ENCODE data around the gene TAS2R4.
"Not testable (repeated sequence)": the region's sequence is repeated elsewhere in the genome, so short reads cannot be mapped to it uniquely, and the experiment has no call there.

The TAS2R4 gene, protein sequence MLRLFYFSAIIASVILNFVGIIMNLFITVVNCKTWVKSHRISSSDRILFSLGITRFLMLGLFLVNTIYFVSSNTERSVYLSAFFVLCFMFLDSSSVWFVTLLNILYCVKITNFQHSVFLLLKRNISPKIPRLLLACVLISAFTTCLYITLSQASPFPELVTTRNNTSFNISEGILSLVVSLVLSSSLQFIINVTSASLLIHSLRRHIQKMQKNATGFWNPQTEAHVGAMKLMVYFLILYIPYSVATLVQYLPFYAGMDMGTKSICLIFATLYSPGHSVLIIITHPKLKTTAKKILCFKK

DNA sequence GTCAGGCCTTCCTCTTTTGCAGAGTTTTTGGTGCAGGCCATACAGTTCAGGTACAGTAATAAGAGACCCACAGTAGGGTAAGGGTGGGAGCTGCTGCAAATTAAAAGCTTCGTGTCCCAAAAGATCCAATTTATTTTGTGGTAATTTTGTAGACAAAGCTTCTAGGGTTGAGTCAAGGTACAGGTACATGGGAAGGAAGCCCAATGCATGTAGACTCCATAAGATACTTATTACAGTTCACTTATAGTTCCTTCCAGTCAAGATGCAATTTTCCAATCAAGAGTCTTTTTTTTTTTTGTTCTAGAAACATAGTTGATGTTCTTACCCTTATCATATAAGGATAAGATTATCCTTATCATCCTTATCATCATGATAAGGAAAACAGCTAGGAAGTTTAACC lies at the start of gene TAS2R4:
Gene TAS2R4, plus strand, starts transcription at position 301 of the 400 bp plus-strand sequence. CDS start 1,815 bp downstream, outside the sequence.
- Histone ChIP-seq H3K36me3 (ENCODE audit: control insufficient read depth, insufficient read depth, low read length) (peaks cover 8% of the 10 kb centered on the region), H3K9ac (ENCODE audit: low read depth, low read length) (no peak within 1 kb of the TSS), H3K4me1 (ENCODE audit: control insufficient read depth, insufficient read depth, low read length) (no peaks in the 10 kb centered on the region), H3K4me3 (ENCODE audit: low read depth, low read length) (no peak within 1 kb of the TSS), H3K9me3 (ENCODE audit: control insufficient read depth, insufficient read depth, low read length) (peaks cover 10% of the 10 kb centered on the region), H3K27me3 (ENCODE audit: control insufficient read depth, insufficient read depth, low read length) (no peaks in the 10 kb centered on the region)

DNA sequence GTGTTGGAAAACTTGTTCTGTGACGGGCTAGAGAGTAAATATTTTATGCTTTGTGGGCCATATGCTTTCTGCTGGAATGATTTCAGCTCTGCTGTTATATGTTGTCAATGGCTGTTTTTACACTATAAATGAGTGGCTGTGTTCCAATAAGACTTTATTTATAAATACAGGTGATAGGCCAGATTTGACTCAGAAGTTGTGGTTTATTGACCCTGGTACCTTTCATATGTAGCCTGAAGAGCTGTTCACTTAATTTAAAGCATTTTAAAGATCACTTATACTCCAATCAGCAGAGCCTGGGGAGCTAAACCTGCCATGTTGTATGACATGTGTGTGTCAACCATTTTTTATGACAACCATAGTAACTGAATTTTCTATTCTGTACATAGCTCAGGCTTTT lies 47.5 kb upstream of the TAS2R4 start:
- H3K9me3 ChIP-seq (ENCODE audit: control insufficient read depth, insufficient read depth, low read length): no peaks in the 10 kb centered on the region
- H3K27me3 ChIP-seq (ENCODE audit: control insufficient read depth, insufficient read depth, low read length): peaks cover 3% of the 10 kb centered on the region
- H3K9ac ChIP-seq (ENCODE audit: low read depth, low read length): no peak overlapping the region
- no peaks in the 10 kb centered on the region for H3K4me1 ChIP-seq (ENCODE audit: control insufficient read depth, insufficient read depth, low read length)
- no peak overlapping the region for H3K4me3 ChIP-seq (ENCODE audit: low read depth, low read length)
- no peaks in the 10 kb centered on the region for H3K36me3 ChIP-seq (ENCODE audit: control insufficient read depth, insufficient read depth, low read length)

DNA sequence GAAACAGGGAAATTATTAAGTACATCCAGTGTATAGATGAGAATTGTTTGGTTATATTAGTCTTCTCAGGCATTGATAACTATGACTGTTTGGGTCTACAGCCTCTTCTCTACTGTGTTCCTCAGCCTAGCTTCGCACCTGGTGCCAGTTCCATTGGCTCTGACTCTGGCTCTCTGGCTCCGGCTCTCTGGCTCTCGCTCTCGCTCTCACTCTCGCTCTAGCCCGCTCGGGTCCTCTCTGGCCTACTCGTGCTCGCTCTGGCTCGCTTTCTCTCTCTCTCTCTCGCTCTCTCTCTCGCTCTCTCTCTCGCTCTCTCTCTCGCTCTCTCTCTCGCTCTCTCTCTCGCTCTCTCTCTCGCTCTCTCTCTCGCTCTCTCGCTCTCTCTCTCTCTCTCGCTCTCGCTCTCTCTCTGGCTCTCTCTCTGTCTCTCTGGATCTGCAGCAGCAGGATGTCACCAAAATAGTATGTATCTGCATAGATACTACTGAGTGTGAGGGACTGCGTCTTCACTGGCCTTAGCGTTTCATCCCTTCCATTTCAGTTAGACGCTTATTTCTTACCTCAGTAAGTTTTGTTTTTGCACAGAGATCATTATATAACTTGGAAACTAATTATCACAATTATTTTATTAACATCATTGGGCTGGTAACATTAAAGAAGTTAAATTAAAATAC lies 44.9 kb upstream of the TAS2R4 start:
- H3K27me3 ChIP-seq (ENCODE audit: control insufficient read depth, insufficient read depth, low read length): peaks cover 3% of the 10 kb centered on the region
- H3K4me1 ChIP-seq (ENCODE audit: control insufficient read depth, insufficient read depth, low read length): no peaks in the 10 kb centered on the region
- no peak overlapping the region for H3K9ac ChIP-seq (ENCODE audit: low read depth, low read length)
- no peaks in the 10 kb centered on the region for H3K36me3 ChIP-seq (ENCODE audit: control insufficient read depth, insufficient read depth, low read length)
- peak overlapping the region; percentile 8 for H3K4me3 ChIP-seq (ENCODE audit: low read depth, low read length)
- H3K9me3 ChIP-seq (ENCODE audit: control insufficient read depth, insufficient read depth, low read length): no peaks in the 10 kb centered on the region

DNA sequence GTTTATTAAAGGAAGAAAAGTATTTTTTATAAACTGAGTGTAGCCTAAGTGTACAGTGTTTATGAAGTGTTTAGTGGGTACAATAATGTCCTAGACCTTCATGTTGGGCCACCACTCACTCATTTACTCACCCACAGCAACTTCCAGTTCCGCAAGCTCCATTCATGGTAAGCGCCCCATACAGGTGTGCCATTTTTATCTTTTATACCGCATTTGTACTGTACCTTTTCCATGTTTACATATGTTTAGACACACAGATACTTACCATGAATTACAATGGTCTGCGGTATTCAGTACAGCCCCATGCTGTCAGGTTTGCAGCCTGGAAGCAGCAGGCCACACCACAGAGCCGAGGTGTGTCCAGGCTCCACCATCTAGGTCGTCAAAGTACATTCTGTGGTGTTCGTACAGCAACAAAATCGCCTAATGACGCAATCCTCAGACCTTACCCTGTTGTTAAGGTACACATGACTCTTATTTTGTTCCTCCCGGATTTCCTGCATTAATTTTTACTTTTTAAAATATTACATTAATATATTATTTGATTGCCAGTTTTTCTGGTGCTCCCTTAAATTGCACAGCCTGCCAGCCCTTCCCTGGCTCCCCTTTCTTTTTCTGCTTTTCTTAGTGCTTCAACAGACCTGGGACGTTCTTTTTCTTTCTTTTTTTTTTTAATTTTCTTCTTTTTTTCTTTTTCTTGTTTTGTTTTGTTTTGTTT lies 39.2 kb upstream of the TAS2R4 start:
- Histone ChIP-seq H3K4me3 (ENCODE audit: low read depth, low read length) (peak overlapping the region; percentile 97), H3K9ac (ENCODE audit: low read depth, low read length) (no peak overlapping the region)

DNA sequence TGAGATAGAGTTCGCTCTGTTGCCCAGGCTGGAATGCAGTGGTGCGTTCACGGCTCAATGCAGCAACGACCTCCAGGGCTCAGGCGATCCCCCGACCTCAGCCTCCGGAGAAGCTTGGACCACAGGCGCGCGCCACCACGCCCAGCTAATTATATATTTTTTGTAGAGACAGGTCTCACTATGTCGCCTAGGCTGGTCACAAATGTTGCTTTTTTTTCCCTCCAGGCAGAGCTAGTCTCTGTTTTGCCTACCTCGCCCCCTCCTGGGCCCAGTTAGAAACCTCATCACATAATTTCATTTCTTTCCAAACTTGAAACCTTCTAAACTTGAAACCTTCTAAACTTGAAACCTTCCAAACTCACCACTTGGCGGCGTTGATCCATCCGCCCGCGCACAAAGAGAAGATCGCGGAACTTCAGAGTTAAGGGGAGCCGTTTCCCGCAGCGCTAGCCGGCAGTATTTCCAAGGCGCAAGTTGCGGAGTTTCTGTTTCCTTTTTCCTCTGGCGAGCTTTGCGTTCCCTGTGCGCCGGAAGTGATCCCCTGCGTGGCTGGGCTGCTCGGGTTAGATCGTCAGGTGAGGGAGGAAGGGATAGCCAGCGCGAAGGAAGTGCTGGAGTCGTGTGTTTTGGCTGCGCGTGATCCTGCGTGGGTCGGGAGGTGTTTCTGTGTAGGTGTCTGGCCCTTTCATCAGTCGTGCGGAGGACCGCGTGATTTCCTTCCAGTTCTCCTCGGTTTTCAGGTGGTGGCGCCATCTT lies 38.5 kb upstream of the TAS2R4 start, which contains the start of gene SSBP1:
Gene SSBP1, plus strand, starts transcription at position 523 of the 756 bp plus-strand sequence. CDS start 809 bp downstream, outside the sequence.
- Histone ChIP-seq H3K27me3 (ENCODE audit: control insufficient read depth, insufficient read depth, low read length) (no peaks in the 10 kb centered on the region), H3K9me3 (ENCODE audit: control insufficient read depth, insufficient read depth, low read length) (no peaks in the 10 kb centered on the region), H3K36me3 (ENCODE audit: control insufficient read depth, insufficient read depth, low read length) (peaks cover 4% of the 10 kb centered on the region), H3K9ac (ENCODE audit: low read depth, low read length) (peak within 1 kb of the TSS; percentile 92), H3K4me3 (ENCODE audit: low read depth, low read length) (peak within 1 kb of the TSS; percentile 97), H3K4me1 (ENCODE audit: control insufficient read depth, insufficient read depth, low read length) (peaks cover 4% of the 10 kb centered on the region)

More for the DNA sequence above, 39.2 kb upstream of the TAS2R4 start:
- no peaks in the 10 kb centered on the region for H3K27me3 ChIP-seq (ENCODE audit: control insufficient read depth, insufficient read depth, low read length)
- H3K4me1 ChIP-seq (ENCODE audit: control insufficient read depth, insufficient read depth, low read length): peaks cover 4% of the 10 kb centered on the region
- H3K36me3 ChIP-seq (ENCODE audit: control insufficient read depth, insufficient read depth, low read length): peaks cover 3% of the 10 kb centered on the region
- no peaks in the 10 kb centered on the region for H3K9me3 ChIP-seq (ENCODE audit: control insufficient read depth, insufficient read depth, low read length)

DNA sequence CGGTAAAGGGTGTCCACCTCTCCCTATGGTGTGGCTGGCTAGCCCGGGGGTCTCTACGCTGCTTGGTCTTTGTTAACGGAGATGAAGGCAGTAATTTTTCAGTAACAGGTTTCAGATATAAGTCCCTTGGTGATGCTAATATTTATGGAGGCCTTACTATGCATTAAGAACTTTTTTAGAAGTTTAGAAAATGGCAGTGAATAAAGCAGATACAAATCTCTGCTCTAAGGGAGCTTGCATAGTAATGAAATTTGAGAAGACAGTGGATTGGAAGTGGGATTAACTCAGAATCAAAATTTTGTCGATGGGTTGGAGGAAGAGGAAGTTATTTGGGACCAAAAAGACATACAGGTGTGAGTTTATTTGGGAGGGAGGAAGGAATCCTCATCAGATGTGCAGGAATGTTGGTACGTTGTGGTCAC lies 37.9 kb upstream of the TAS2R4 start:
- Histone ChIP-seq H3K36me3 (ENCODE audit: control insufficient read depth, insufficient read depth, low read length) (peaks cover 9% of the 10 kb centered on the region), H3K27me3 (ENCODE audit: control insufficient read depth, insufficient read depth, low read length) (no peaks in the 10 kb centered on the region), H3K9me3 (ENCODE audit: control insufficient read depth, insufficient read depth, low read length) (no peaks in the 10 kb centered on the region), H3K4me3 (ENCODE audit: low read depth, low read length) (peak overlapping the region; percentile 97), H3K9ac (ENCODE audit: low read depth, low read length) (peak overlapping the region; percentile 92), H3K4me1 (ENCODE audit: control insufficient read depth, insufficient read depth, low read length) (peaks cover 4% of the 10 kb centered on the region)

DNA sequence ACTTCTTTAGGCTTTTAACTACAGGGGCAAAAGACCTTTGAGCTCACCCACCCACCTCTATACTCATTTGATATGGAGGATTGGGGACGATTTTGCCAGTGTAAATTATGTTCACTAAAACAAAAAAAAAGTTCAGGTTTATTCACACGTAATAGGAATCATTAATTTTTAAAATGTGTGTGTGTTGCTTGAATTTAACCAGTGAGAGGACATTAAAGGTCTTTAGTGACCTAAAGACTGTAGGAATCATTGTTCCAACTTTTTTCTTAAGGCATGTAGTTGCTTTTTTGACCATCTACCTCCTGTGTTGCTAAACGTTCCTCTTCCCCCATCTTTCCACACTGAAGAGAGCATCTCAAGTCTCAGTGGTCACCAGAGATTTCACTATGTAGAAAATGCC lies 37.2 kb upstream of the TAS2R4 start:
- H3K9me3 ChIP-seq (ENCODE audit: control insufficient read depth, insufficient read depth, low read length): no peaks in the 10 kb centered on the region
- peak overlapping the region; percentile 92 for H3K9ac ChIP-seq (ENCODE audit: low read depth, low read length)
- peaks cover 4% of the 10 kb centered on the region for H3K4me1 ChIP-seq (ENCODE audit: control insufficient read depth, insufficient read depth, low read length)
- H3K27me3 ChIP-seq (ENCODE audit: control insufficient read depth, insufficient read depth, low read length): no peaks in the 10 kb centered on the region
- peaks cover 9% of the 10 kb centered on the region for H3K36me3 ChIP-seq (ENCODE audit: control insufficient read depth, insufficient read depth, low read length)
- H3K4me3 ChIP-seq (ENCODE audit: low read depth, low read length): peak overlapping the region; percentile 97

DNA sequence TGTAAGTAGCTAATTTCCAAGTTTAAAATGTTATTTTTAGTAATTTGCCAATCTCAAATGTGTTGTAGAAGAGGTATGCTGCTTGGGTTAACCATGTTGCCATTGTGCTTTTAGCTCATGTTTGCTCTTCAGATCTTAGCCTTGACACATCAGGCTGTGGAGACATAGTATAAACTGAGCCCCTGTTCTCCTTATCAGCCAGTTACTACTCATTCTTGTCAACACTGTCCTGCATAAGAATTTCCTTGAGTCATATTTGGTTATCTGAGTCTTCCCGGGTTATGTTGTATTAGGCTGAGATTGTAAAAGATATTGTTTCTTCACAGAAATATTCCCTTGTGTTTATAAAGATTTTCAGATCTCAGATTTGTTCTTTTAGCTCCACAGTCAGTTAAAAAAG lies 34.2 kb upstream of the TAS2R4 start:
- Histone ChIP-seq H3K9ac (ENCODE audit: low read depth, low read length) (no peak overlapping the region), H3K4me1 (ENCODE audit: control insufficient read depth, insufficient read depth, low read length) (peaks cover 4% of the 10 kb centered on the region), H3K9me3 (ENCODE audit: control insufficient read depth, insufficient read depth, low read length) (no peaks in the 10 kb centered on the region), H3K36me3 (ENCODE audit: control insufficient read depth, insufficient read depth, low read length) (peaks cover 12% of the 10 kb centered on the region), H3K27me3 (ENCODE audit: control insufficient read depth, insufficient read depth, low read length) (no peaks in the 10 kb centered on the region), H3K4me3 (ENCODE audit: low read depth, low read length) (no peak overlapping the region)

DNA sequence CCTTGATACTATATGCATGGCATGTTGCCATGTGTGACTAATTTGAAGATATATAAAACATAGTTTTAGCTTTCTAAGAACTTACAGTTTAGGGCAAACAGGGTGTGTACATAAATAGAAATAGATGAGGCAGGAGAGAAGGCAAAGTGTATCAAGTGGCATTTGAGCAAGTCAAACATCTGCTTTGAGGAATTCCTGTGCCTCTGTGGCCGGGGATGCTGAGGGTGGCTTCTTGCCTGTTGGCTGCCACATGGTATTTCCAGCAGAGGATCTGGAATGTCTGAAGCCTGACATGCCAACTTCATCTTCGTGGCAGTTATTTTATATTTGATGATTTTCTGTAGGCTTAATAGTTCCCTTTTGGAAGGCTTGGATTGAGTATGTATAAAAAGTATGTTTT lies 32.3 kb upstream of the TAS2R4 start:
- Histone ChIP-seq H3K4me1 (ENCODE audit: control insufficient read depth, insufficient read depth, low read length) (peaks cover 4% of the 10 kb centered on the region), H3K4me3 (ENCODE audit: low read depth, low read length) (no peak overlapping the region), H3K27me3 (ENCODE audit: control insufficient read depth, insufficient read depth, low read length) (no peaks in the 10 kb centered on the region), H3K36me3 (ENCODE audit: control insufficient read depth, insufficient read depth, low read length) (peaks cover 19% of the 10 kb centered on the region), H3K9ac (ENCODE audit: low read depth, low read length) (no peak overlapping the region), H3K9me3 (ENCODE audit: control insufficient read depth, insufficient read depth, low read length) (no peaks in the 10 kb centered on the region)

DNA sequence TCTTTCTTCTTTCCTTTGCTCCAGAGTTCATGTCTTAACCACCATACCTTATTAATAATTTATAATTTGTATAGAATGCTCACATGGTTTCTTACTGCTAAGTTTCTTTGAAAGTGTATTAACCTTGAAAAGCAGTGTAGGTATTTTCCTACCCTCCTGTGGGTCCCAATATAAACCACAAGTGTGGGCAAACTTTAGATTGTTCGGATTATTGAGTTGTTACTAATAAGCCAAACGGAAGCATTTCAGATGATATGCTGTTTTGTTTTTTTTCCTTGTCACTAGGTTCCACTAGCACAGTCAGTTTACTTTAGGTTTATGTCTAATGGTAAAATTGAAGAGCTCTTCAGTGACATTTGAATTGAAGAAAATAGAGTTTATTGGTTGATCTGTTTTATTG lies 28.1 kb upstream of the TAS2R4 start:
- peaks cover 5% of the 10 kb centered on the region for H3K9me3 ChIP-seq (ENCODE audit: control insufficient read depth, insufficient read depth, low read length)
- H3K36me3 ChIP-seq (ENCODE audit: control insufficient read depth, insufficient read depth, low read length): peaks cover 35% of the 10 kb centered on the region
- H3K4me1 ChIP-seq (ENCODE audit: control insufficient read depth, insufficient read depth, low read length): no peaks in the 10 kb centered on the region
- H3K9ac ChIP-seq (ENCODE audit: low read depth, low read length): no peak overlapping the region
- no peaks in the 10 kb centered on the region for H3K27me3 ChIP-seq (ENCODE audit: control insufficient read depth, insufficient read depth, low read length)
- H3K4me3 ChIP-seq (ENCODE audit: low read depth, low read length): no peak overlapping the region

DNA sequence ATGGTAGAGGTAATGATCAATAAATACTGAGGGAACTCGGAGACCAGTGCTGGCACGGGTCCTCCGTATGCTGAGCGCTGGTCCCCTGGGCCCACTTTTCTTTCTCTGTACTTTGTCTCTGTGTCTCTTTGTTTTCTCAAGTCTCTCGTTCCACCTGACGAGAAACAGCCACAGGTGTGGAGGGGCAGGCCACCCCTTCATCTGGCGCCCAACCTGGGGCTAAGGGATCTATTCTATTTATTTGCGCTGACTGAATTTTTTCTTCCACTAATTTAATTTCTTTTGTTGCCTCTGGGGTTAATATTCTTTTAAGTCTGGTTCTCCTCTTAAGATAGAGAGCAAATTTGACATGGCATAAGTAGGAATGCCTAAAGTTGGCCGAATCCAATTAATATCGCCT lies 24.6 kb upstream of the TAS2R4 start:
- not testable (repeated sequence) for H3K9me3 ChIP-seq (ENCODE audit: control insufficient read depth, insufficient read depth, low read length); H3K9ac ChIP-seq (ENCODE audit: low read depth, low read length); H3K4me1 ChIP-seq (ENCODE audit: control insufficient read depth, insufficient read depth, low read length); H3K4me3 ChIP-seq (ENCODE audit: low read depth, low read length); H3K27me3 ChIP-seq (ENCODE audit: control insufficient read depth, insufficient read depth, low read length)
- peaks cover 34% of the 10 kb centered on the region for H3K36me3 ChIP-seq (ENCODE audit: control insufficient read depth, insufficient read depth, low read length)

All from iPS-15b (cell line).